Measurements from ENCODE around the gene LRCH1. TPM values are rescaled to one million over a fixed set of nuclear protein-coding genes. Genes with fewer than 3 reads are reported as not detected.

The LRCH1 gene
- total RNA-seq (2014; rRNA removed; shearing (Covaris generic)): 8.0 and 9.2 TPM in 2 replicates
- polyA plus RNA-seq (2016; fragmentation: Nextera tagmentation; extraction: Ambion mirVana): 3.1 and 3.9 TPM in 2 replicates
- long read RNA-seq, partial matches to known transcripts: 0 of 2 reads
- long read RNA-seq, other reads (novel, unspliced or antisense): 2 of 2 reads

GRCh38 chr13:46552889-46553520 lies at the start of gene LRCH1:
TSS of gene LRCH1 (plus strand) at chr13:46553170. CDS start at chr13:46553397, 227 bp downstream.
- peak within 1 kb of the TSS; percentile 97 for H2AFZ ChIP-seq
- Mint-ChIP-seq H3K4me3 (peak within 1 kb of the TSS; percentile 92), H3K36me3 (ENCODE audit: low read depth) (no peaks in the 10 kb centered on the region), H3K27me3 (ENCODE audit: insufficient read depth, low read depth, poor library complexity) (peaks cover 21% of the 10 kb centered on the region), H3K4me1 (peaks cover 22% of the 10 kb centered on the region; the same call in 2 of the 3 replicates), H3K9me3 (no peaks in the 10 kb centered on the region), H3K27ac (no peak within 1 kb of the TSS)
- peak within 1 kb of the TSS; percentile 100 for H3K4me2 ChIP-seq
- TF ChIP-seq POLR2AphosphoS5 (IDR thresholded peaks at IDR 0.05; ENCODE audit: low read depth): peak; percentile 54
- TF ChIP-seq ETS1 (IDR thresholded peaks at IDR 0.05): no peak
- ATAC-seq: peak; percentile 75
- H3K4me1 ChIP-seq (ENCODE audit: insufficient read depth): peaks cover 19% of the 10 kb centered on the region
- peak; percentile 89 for DNase-seq (ENCODE audit: low spot score)
- H3K27ac ChIP-seq (ENCODE audit: low read depth): no peak within 1 kb of the TSS
- H3K79me2 ChIP-seq (replicated peaks; ENCODE audit: insufficient read depth): peaks cover 36% of the 10 kb centered on the region
- no peaks in the 10 kb centered on the region for H3K36me3 ChIP-seq (ENCODE audit: insufficient read depth)
- peaks cover 18% of the 10 kb centered on the region for H3K27me3 ChIP-seq (ENCODE audit: insufficient read depth)
- H4K20me1 ChIP-seq (replicated peaks; ENCODE audit: insufficient read depth): peaks cover 9% of the 10 kb centered on the region; the same call in 1 of the 2 replicates
- no peaks in the 10 kb centered on the region for H3K9me2 ChIP-seq (ENCODE audit: insufficient read depth)
- H3K4me3 ChIP-seq: peak within 1 kb of the TSS; percentile 90
- H3F3A ChIP-seq (replicated peaks; ENCODE audit: low read depth): 0 out of 2 replicates have a peak, but pooled peaks cover 3% of the 10 kb centered on the region

- DNase-seq (ENCODE audit: low spot score) (no peak), ATAC-seq (no peak)
- H3F3A ChIP-seq (replicated peaks; ENCODE audit: low read depth): no peaks in the 10 kb centered on the region
- TF ChIP-seq REST (IDR thresholded peaks at IDR 0.05; ENCODE audit: unreplicated experiment) (no peak), EZH2 (IDR thresholded peaks at IDR 0.05; ENCODE audit: low read depth, unreplicated experiment) (no peak), ZNF331 (CRISPR knock-in tag; IDR thresholded peaks at IDR 0.05; ENCODE audit: low read depth) (peak; percentile 70), JUNB (IDR thresholded peaks at IDR 0.05; ENCODE audit: unreplicated experiment) (no peak)
- no peak overlapping the region for H3K4me3 ChIP-seq
- H3K27ac ChIP-seq (ENCODE audit: low read depth): no peak overlapping the region
- H3K27me3 Mint-ChIP-seq (ENCODE audit: insufficient read depth, low read depth, poor library complexity): no peaks in the 10 kb centered on the region
- no peaks in the 10 kb centered on the region for H3K36me3 ChIP-seq (ENCODE audit: insufficient read depth)
- H3K4me2 ChIP-seq: no peak overlapping the region
- no peaks in the 10 kb centered on the region for H3K4me1 ChIP-seq (ENCODE audit: insufficient read depth)
- no peaks in the 10 kb centered on the region for H3K9me2 ChIP-seq (ENCODE audit: insufficient read depth)
- no peak overlapping the region for H3K4me3 Mint-ChIP-seq
- no peak overlapping the region for H2AFZ ChIP-seq
- H3K4me1 Mint-ChIP-seq: no peaks in the 10 kb centered on the region
- no peaks in the 10 kb centered on the region for H3K27me3 ChIP-seq (ENCODE audit: insufficient read depth)
- no peaks in the 10 kb centered on the region for H3K36me3 Mint-ChIP-seq (ENCODE audit: low read depth)
- H3K9me3 Mint-ChIP-seq: peaks cover 2% of the 10 kb centered on the region; the same call in 1 of the 3 replicates
- H3K79me2 ChIP-seq (replicated peaks; ENCODE audit: insufficient read depth): no peaks in the 10 kb centered on the region
- H4K20me1 ChIP-seq (replicated peaks; ENCODE audit: insufficient read depth): no peaks in the 10 kb centered on the region
- no peak overlapping the region for H3K27ac Mint-ChIP-seq
Observed at GRCh38 chr13:46504036-46504435, 48.9 kb upstream of the LRCH1 start.
